Osteocyte (in vitro differentiated cells): ENCODE data around the gene GPR137B. TPM values are rescaled to one million over a fixed set of nuclear protein-coding genes. Genes with fewer than 3 reads are reported as not detected.

Experiments used
- DNase-seq: peaks from one replicate; pipeline ENCODE4 v3.0.0; 2021; ENCODE audit warnings: mixed read lengths; ENCODE audit not compliant: unreplicated experiment; ENCODE audit errors: extremely low spot score
- H3K27ac Mint-ChIP-seq: one replicate; pipeline ENCODE4 v1.8.0; 2021; ENCODE audit warnings: mild to moderate bottlenecking, mixed read lengths; ENCODE audit not compliant: unreplicated experiment
- H3K27me3 Mint-ChIP-seq: one replicate; pipeline ENCODE4 v1.8.0; 2021; ENCODE audit warnings: mixed read lengths; ENCODE audit not compliant: unreplicated experiment
- H3K36me3 Mint-ChIP-seq: one replicate; pipeline ENCODE4 v1.8.0; 2021; ENCODE audit warnings: mixed read lengths; ENCODE audit not compliant: unreplicated experiment
- H3K4me1 Mint-ChIP-seq: one replicate; pipeline ENCODE4 v1.8.0; 2021; ENCODE audit warnings: mixed read lengths; ENCODE audit not compliant: unreplicated experiment
- H3K4me3 Mint-ChIP-seq: one replicate; pipeline ENCODE4 v1.8.0; 2021; ENCODE audit warnings: mild to moderate bottlenecking, moderate library complexity, mixed read lengths; ENCODE audit not compliant: unreplicated experiment
- H3K9me3 Mint-ChIP-seq: one replicate; pipeline ENCODE4 v1.8.0; 2021; ENCODE audit warnings: mixed read lengths; ENCODE audit not compliant: unreplicated experiment
- CTCF ChIP-seq: fragments of 200-600 bp; sonication (generic); IDR thresholded peaks from 2 replicates; pipeline ENCODE4 v1.5.0; 2021; ENCODE audit warnings: antibody characterized with exemption, mild to moderate bottlenecking, moderate library complexity
- total RNA-seq: library from RNA; stranded (reverse); gene quantifications from 2 replicates; pipeline ENCODE4 v1.2.1, GENCODE V29; 2021

Gene GPR137B
- total RNA-seq, 1 donor from 2014 or later = 17.3 TPM

GRCh38 chr1:236144446-236145150 is 2.3 kb downstream of the GPR137B start:
- TF ChIP-seq CTCF = no peak
- DNase-seq = no peak
- H3K4me3 Mint-ChIP-seq = no peak overlapping the region
- H3K27me3 Mint-ChIP-seq = peaks cover 15% of the 10 kb centered on the region
- H3K4me1 Mint-ChIP-seq = peaks cover 31% of the 10 kb centered on the region
- H3K9me3 Mint-ChIP-seq = no peaks in the 10 kb centered on the region
- H3K36me3 Mint-ChIP-seq = no peaks in the 10 kb centered on the region
- H3K27ac Mint-ChIP-seq = no peak overlapping the region

GRCh38 chr1:236147068-236147467 is 4.7 kb downstream of the GPR137B start:
- H3K4me3 Mint-ChIP-seq = no peak overlapping the region
- no peak for DNase-seq
- no peak for TF ChIP-seq CTCF
- H3K36me3 Mint-ChIP-seq = no peaks in the 10 kb centered on the region
- H3K9me3 Mint-ChIP-seq = no peaks in the 10 kb centered on the region
- peaks cover 23% of the 10 kb centered on the region for H3K4me1 Mint-ChIP-seq
- no peak overlapping the region for H3K27ac Mint-ChIP-seq
- no peaks in the 10 kb centered on the region for H3K27me3 Mint-ChIP-seq

GRCh38 chr1:236147521-236148469 is 5.5 kb downstream of the GPR137B start:
- no peak for TF ChIP-seq CTCF
- H3K9me3 Mint-ChIP-seq = no peaks in the 10 kb centered on the region
- DNase-seq = no peak
- H3K4me3 Mint-ChIP-seq = no peak overlapping the region
- no peaks in the 10 kb centered on the region for H3K36me3 Mint-ChIP-seq
- peaks cover 23% of the 10 kb centered on the region for H3K4me1 Mint-ChIP-seq
- no peaks in the 10 kb centered on the region for H3K27me3 Mint-ChIP-seq
- H3K27ac Mint-ChIP-seq = no peak overlapping the region

GRCh38 chr1:236148470-236148845 is 6.1 kb downstream of the GPR137B start:
- peaks cover 19% of the 10 kb centered on the region for H3K4me1 Mint-ChIP-seq
- H3K36me3 Mint-ChIP-seq = no peaks in the 10 kb centered on the region
- H3K27me3 Mint-ChIP-seq = no peaks in the 10 kb centered on the region
- no peak for DNase-seq
- no peaks in the 10 kb centered on the region for H3K9me3 Mint-ChIP-seq
- no peak overlapping the region for H3K4me3 Mint-ChIP-seq
- H3K27ac Mint-ChIP-seq = no peak overlapping the region
- no peak for TF ChIP-seq CTCF

- no peak overlapping the region for H3K27ac Mint-ChIP-seq
- TF ChIP-seq CTCF = no peak
These were observed 6.8 kb downstream of the GPR137B start for GRCh38 chr1:236149003-236149595.

More at GRCh38 chr1:236149003-236149595, 6.8 kb downstream of the GPR137B start:
- DNase-seq = no peak
- Mint-ChIP-seq H3K27me3 (no peaks in the 10 kb centered on the region), H3K9me3 (no peaks in the 10 kb centered on the region), H3K4me3 (no peak overlapping the region), H3K4me1 (peaks cover 12% of the 10 kb centered on the region), H3K36me3 (no peaks in the 10 kb centered on the region)
